DND-41 (cell line): ENCODE measurements around the gene RNF112.

Experiments used
- CTCF ChIP-seq: IDR thresholded peaks from 2 replicates; pipeline ENCODE4 v1.5.1; 2012; ENCODE audit warnings: borderline replicate concordance, low read length, moderate library complexity, mild to moderate bottlenecking; ENCODE audit not compliant: poor library complexity, severe bottlenecking; ENCODE audit errors: extremely low read depth
- EZH2 ChIP-seq: IDR thresholded peaks from 3 replicates; pipeline ENCODE4 v1.6.1; 2012; ENCODE audit warnings: borderline replicate concordance, low read depth, mild to moderate bottlenecking, moderate library complexity, low read length, inconsistent platforms; ENCODE audit not compliant: severe bottlenecking

DNA sequence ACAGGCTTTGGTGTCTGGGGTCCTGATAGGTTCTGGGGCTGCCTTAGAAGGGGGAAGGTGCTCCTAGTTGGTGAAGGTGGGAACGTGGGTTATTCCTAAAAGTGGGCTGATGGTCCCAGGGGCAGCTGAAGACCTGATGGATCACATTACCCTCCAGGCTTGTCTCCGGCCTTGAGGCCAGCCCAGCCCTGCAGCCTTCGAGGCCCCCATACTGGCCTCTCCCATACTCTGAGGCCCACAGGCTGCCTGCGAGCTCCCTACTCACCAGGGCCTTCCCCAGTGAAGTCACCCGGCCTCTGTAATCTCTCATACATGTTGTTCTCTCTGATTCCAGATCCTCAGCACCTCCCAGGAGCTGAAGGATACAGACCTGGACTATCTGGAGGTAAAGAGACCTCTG lies 2.7 kb downstream of the RNF112 start:
- TF ChIP-seq CTCF (no peak), EZH2 (no peak)
